MCF 10A (cell line): Measurements from ENCODE around the gene TMEM62. TPM values are rescaled to one million over a fixed set of nuclear protein-coding genes. Genes with fewer than 3 reads are reported as not detected.

Experiments
- BruUV-seq: library from RNA; stranded (reverse); fragments of 400-500 nt; replicated peaks from 2 replicates; lab custom pipeline; 2021; lab: Mats Ljungman, UMichigan
- CTCF ChIA-PET: fragments of 300-600 bp; sonication (Branson Sonifier 250); formaldehyde crosslinking; extraction: SDS; loops from one replicate; lab custom pipeline; 2021; ENCODE audit warnings: antibody characterized with exemption, inconsistent platforms; lab: Yijun Ruan, JAX
- POLR2A ChIA-PET: fragments of 300-600, 350-650 bp; sonication (Branson Sonifier 250); formaldehyde crosslinking; extraction: SDS; loops from one replicate; lab custom pipeline; 2020; ENCODE audit warnings: antibody characterized with exemption, inconsistent platforms; lab: Yijun Ruan, JAX
- DNase-seq: peaks from one replicate; pipeline ENCODE4 v3.0.0-alpha.2; 2018; ENCODE audit not compliant: unreplicated experiment
- H3K27ac Mint-ChIP-seq: one replicate; pipeline ENCODE4 v1.8.0; 2022; ENCODE audit warnings: mild to moderate bottlenecking, low read depth, mixed read lengths; ENCODE audit not compliant: unreplicated experiment
- H3K27me3 Mint-ChIP-seq: one replicate; pipeline ENCODE4 v1.8.0; 2022; ENCODE audit warnings: mixed read lengths; ENCODE audit not compliant: insufficient read depth, unreplicated experiment
- H3K36me3 Mint-ChIP-seq: one replicate; pipeline ENCODE4 v1.8.0; 2022; ENCODE audit warnings: mild to moderate bottlenecking, moderate library complexity, mixed read lengths; ENCODE audit not compliant: insufficient read depth, unreplicated experiment
- H3K4me1 Mint-ChIP-seq: one replicate; pipeline ENCODE4 v1.8.0; 2022; ENCODE audit warnings: mixed read lengths; ENCODE audit not compliant: insufficient read depth, unreplicated experiment
- H3K4me3 Mint-ChIP-seq: one replicate; pipeline ENCODE4 v1.8.0; 2022; ENCODE audit warnings: mild to moderate bottlenecking, moderate library complexity, mixed read lengths; ENCODE audit not compliant: unreplicated experiment
- H3K9me3 Mint-ChIP-seq: one replicate; pipeline ENCODE4 v1.8.0; 2022; ENCODE audit warnings: mixed read lengths; ENCODE audit not compliant: unreplicated experiment
- CTCF ChIP-seq: fragments of 200-600 bp; IDR thresholded peaks from one replicate; pipeline ENCODE4 v1.8.0; 2022; ENCODE audit warnings: antibody characterized with exemption, mild to moderate bottlenecking; ENCODE audit not compliant: unreplicated experiment
- intact Hi-C: fragments of 100-400 bp; cut with micrococcal nuclease; formaldehyde crosslinking; loops from 2 replicates; pipeline ENCODE4 v1.14.1; 2022
- total RNA-seq: library from RNA; stranded (reverse); gene quantifications from 2 replicates; pipeline ENCODE4 v1.2.3, GENCODE V29; 2022

TMEM62 gene
- total RNA-seq, 1 experiment from 2014 or later: 16.9 TPM

- TF ChIP-seq CTCF: no peak
- no peaks in the 10 kb centered on the region for H3K27me3 Mint-ChIP-seq
- CTCF ChIA-PET: interaction anchor here (0.6 to 3.5 kb wide), 28 partner anchors 9 to 99 kb away, joined by 3 to 222 read pairs (median 6); partner anchors contain the start of genes CCNDBP1 and TGM5
- no peaks in the 10 kb centered on the region for H3K9me3 Mint-ChIP-seq
- no TSS peak for BruUV-seq
- H3K4me1 Mint-ChIP-seq: no peaks in the 10 kb centered on the region
- POLR2A ChIA-PET: interaction anchor here (1.1 to 3.2 kb wide), 4 partner anchors 12 to 59 kb away, joined by 4 to 32 read pairs (median 8); partner anchors contain the start of gene TGM5
- H3K4me3 Mint-ChIP-seq: no peak overlapping the region
- DNase-seq: no peak
- H3K27ac Mint-ChIP-seq: no peak overlapping the region
- intact Hi-C loops: no loop called here
- no peaks in the 10 kb centered on the region for H3K36me3 Mint-ChIP-seq
These were observed 93.3 kb downstream of the TMEM62 start for GRCh38 chr15:43226436-43227305.

GRCh38 chr15:43229977-43230376, 96.6 kb downstream of the TMEM62 start:
- BruUV-seq: no TSS peak
- H3K36me3 Mint-ChIP-seq: no peaks in the 10 kb centered on the region
- no peak for TF ChIP-seq CTCF
- DNase-seq: no peak
- no peaks in the 10 kb centered on the region for H3K4me1 Mint-ChIP-seq
- no peaks in the 10 kb centered on the region for H3K27me3 Mint-ChIP-seq
- intact Hi-C loops: no loop called here
- no peak overlapping the region for H3K27ac Mint-ChIP-seq
- CTCF ChIA-PET: interaction anchor here (0.5 to 4.1 kb wide), 4 partner anchors 26 to 177 kb away, joined by 3 to 67 read pairs (median 3); no protein-coding TSS in a partner anchor
- POLR2A ChIA-PET: interaction anchor here (1.0 kb wide), 1 partner anchor 307 kb away, joined by 3 read pairs; no protein-coding TSS in a partner anchor
- H3K9me3 Mint-ChIP-seq: no peaks in the 10 kb centered on the region
- H3K4me3 Mint-ChIP-seq: no peak overlapping the region

- Mint-ChIP-seq H3K27ac (no peak overlapping the region), H3K4me3 (no peak overlapping the region), H3K9me3 (no peaks in the 10 kb centered on the region), H3K27me3 (peaks cover 3% of the 10 kb centered on the region), H3K36me3 (no peaks in the 10 kb centered on the region), H3K4me1 (no peaks in the 10 kb centered on the region)
- ChIA-PET CTCF (interaction anchor here (0.6 to 4.1 kb wide), 3 partner anchors 12 to 55 kb away, joined by 3 to 67 read pairs (median 3); no protein-coding TSS in a partner anchor), POLR2A (interaction anchor here (1.0 to 1.1 kb wide), 2 partner anchors 23 to 308 kb away, joined by 3 read pairs; no protein-coding TSS in a partner anchor)
- intact Hi-C loops: no loop called here
- BruUV-seq: no TSS peak
- no peak for TF ChIP-seq CTCF
- no peak for DNase-seq
These were observed 97.3 kb downstream of the TMEM62 start for GRCh38 chr15:43230640-43231115.
